Activated naive CD4-positive, alpha-beta T cell treated with anti-CD3 and anti-CD28 coated beads, Interleukin-2, amount 50 U/mL, for 72 hours (primary cell): ENCODE results near the gene CC2D2A. TPM values are rescaled to one million over a fixed set of nuclear protein-coding genes. Genes with fewer than 3 reads are reported as not detected.
"Not testable (repeated sequence)": the region's sequence is repeated elsewhere in the genome, so short reads cannot be mapped to it uniquely, and the experiment has no call there.

ENCODE experiments used
- ATAC-seq, 2 donors: fragments of 150-1000 bp; cut with Tn5 transposase; 2 replicates each; pipeline ENCODE4 v1.10.0; 2021; ENCODE audit warnings: mild to moderate bottlenecking in 2 of 2, moderate library complexity in 2 of 2
- DNase-seq, 2 donors: peaks; one replicate each; pipeline ENCODE4 v3.0.0; 2021 to 2022; ENCODE audit warnings: low spot score in 2 of 2
- H3K27ac Mint-ChIP-seq, 2 donors: one replicate each; pipeline ENCODE4 v1.8.0; 2022; ENCODE audit warnings: mild to moderate bottlenecking in 2 of 2, mixed read lengths in 2 of 2
- H3K36me3 Mint-ChIP-seq, 2 donors: one replicate each; pipeline ENCODE4 v1.8.0; 2022; ENCODE audit warnings: mixed read lengths in 2 of 2
- H3K9me3 Mint-ChIP-seq, 2 donors: one replicate each; pipeline ENCODE4 v1.8.0; 2022; ENCODE audit warnings: mixed read lengths in 2 of 2
- total RNA-seq, 2 donors: library from RNA; stranded (reverse); gene quantifications; one replicate each; pipeline ENCODE4 v1.2.3, GENCODE V29; 2022

Gene CC2D2A
- total RNA-seq, 2 donors from 2014 or later, result not detected

DNA sequence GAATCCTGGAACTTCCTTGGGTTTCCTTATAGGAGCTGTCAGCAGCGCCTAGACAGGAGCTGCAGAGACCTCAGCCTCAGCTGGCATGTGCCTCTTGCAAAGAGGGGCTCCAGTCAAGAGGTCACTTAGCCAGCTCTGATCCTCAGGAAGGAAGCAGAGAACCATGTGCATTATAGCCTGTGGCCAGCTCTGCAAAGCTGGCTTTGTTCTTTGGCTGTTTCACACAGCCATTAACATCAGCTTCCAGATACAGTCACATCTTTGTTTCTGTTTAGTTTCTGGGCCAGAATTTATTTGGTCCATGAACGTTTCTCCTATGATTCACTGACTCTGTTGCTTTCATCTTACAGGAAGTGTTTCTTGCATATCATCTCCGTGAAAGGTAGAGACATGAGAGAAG is 92.4 kb downstream of the CC2D2A start:
- DNase-seq (no peak), ATAC-seq (no peak)

DNA sequence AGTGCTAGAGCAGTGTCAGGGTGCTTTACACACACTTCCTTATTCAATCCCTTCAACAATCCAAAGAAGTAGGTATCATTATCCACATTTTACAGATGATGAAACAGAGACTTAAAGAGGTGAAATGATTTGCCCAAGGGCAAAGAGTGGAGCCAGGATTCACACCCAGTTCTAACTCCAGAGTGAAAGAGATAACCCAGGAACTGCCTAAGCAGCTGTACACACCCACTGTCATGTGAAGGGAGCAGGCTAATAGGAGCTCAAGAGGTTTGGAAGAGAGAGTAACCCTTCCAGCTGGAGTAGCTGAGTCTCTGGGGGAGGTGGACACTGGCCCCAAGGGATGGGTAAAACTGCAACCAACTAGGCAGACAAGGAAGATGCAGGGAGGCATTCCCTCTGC is 92.9 kb downstream of the CC2D2A start:
- peaks cover 0 to 6% of the 10 kb centered on the region in 2 donors for H3K36me3 Mint-ChIP-seq
- no peaks in the 10 kb centered on the region for H3K9me3 Mint-ChIP-seq
- H3K27ac Mint-ChIP-seq, result no peak overlapping the region
- no peak for DNase-seq
- no peak for ATAC-seq

More for the DNA sequence above, 92.4 kb downstream of the CC2D2A start:
- Mint-ChIP-seq H3K27ac (no peak overlapping the region), H3K9me3 (no peaks in the 10 kb centered on the region), H3K36me3 (peaks cover 0 to 6% of the 10 kb centered on the region in 2 donors)

DNA sequence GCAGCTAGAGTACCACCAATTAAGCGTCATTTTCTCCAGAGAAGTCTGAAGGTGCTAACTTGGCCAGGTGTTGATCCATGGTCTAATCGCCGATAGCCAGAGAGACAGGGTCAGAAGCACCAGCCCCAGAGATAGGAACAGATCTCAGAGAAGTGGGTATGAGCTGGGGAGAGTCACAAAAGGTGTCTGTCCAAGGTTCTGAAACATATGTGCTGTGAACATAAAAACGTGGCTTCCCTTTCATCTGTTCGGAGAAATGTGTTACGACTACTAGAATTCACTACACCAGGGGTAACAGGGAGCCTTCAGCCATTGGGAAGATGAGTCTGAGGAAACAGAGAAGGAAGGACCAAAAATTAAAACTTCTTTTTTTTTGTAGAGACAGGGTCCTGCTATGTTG is 94.2 kb downstream of the CC2D2A start:
- Mint-ChIP-seq H3K9me3 (no peaks in the 10 kb centered on the region), H3K27ac (no peak overlapping the region), H3K36me3 (peaks cover 0 to 13% of the 10 kb centered on the region in 2 donors)
- no peak for ATAC-seq
- DNase-seq, result no peak

DNA sequence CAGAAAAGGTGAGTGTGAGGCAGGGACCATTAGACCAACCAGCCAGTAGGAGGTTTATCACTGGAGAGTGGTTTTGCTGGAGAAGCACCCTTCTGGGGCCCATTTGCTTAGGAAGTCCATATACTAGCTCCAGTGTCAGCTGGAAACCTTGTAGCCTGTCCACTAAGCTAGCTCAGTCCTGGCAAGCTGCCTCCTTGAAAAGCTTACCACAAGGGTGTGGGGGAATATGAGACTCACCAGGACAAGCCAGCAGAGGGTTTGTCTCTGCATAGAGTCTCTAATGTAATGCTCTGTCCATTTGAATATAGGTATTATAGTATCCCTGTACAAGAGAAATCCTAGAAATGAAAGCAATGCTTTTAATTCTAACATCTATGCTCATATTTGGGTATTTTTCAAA is 99.1 kb downstream of the CC2D2A start:
- no peaks in the 10 kb centered on the region for H3K9me3 Mint-ChIP-seq
- ATAC-seq (no peak), DNase-seq (no peak)
- no peak overlapping the region for H3K27ac Mint-ChIP-seq
- peaks cover 0 to 20% of the 10 kb centered on the region in 2 donors for H3K36me3 Mint-ChIP-seq

DNA sequence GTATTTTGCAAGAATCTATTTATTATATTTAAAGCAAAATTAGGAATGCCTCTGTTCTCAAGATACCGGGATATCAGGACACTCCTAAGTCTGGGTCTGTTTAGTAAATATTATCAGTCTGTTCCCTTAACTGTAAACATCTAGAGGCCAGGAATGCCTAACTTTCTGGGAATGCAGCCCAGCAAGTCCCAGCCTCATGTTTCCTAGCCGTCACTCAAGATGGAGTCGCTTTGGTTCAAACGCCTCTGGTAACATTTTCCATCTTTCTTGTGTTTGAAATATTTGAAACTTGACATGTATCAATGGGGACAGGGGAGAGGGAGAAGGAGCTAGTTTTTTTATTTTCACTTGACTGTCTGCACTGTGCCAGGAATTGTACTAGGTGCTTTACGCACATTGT is 100.1 kb downstream of the CC2D2A start:
- DNase-seq, result no peak
- H3K36me3 Mint-ChIP-seq, result peaks cover 0 to 20% of the 10 kb centered on the region in 2 donors
- H3K9me3 Mint-ChIP-seq, result no peaks in the 10 kb centered on the region
- ATAC-seq, result no peak
- H3K27ac Mint-ChIP-seq, result no peak overlapping the region

DNA sequence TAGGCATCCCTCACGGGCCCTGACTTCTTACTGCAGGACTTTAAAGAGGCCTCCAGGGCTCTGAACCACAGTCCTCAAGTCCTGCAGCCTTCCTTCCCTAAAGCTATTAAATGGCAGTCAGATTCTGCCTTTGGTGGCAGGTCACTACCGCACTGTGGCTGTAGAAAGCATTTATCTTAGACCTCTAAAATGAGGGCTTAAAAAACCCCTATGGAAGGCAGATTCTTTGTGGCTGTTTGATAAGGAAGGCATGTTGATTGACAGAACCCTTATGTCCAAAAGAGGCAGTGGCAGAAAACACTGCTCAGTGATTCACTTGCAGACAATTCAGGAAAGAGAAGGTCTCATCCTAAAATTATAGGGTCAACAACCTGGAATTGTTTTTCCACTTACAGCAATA is 106.3 kb downstream of the CC2D2A start:
- Mint-ChIP-seq H3K36me3 (no peaks in the 10 kb centered on the region), H3K27ac (no peak overlapping the region), H3K9me3 (no peaks in the 10 kb centered on the region)
- ATAC-seq (no peak), DNase-seq (no peak)

DNA sequence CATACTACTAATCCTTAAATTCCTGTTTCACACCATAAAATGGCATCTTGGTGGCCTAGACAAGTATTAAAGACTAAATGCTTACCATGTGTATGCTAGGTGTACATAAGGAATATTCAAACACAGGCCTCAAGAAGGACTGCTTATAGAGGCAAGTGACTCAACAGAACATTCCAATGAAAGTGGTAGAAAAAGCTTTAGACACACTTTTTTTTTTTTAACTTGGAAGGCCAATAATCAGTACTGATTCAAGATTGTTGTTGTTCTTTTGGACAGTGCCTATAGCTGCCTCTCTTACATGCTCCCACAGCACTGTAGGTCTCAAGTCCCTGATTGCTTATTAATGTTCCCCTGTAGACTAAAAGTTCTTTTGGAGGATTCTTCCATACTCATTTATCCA is 107.8 kb downstream of the CC2D2A start:
- no peak overlapping the region for H3K27ac Mint-ChIP-seq

DNA sequence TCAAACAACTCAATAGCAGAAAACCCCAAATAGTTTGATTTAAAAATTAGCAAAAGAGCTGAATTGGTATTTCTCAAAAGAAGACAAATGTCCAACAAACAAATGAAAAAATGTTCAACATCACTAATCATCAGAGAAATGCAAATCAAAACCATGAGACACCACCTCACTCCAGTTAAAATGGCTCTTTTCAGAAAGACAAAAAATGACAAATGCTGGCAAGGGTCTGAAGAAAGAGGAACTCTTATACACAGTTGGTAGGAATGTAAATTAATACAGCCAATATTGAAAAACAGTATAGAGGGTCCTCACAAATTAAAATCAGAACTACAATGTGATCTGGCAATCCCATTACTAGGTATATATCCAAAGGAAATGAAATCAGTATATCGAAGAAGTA is 115.1 kb downstream of the CC2D2A start:
- no peak overlapping the region for H3K27ac Mint-ChIP-seq
- DNase-seq (no peak), ATAC-seq (no peak)
- H3K36me3 Mint-ChIP-seq, result no peaks in the 10 kb centered on the region
- H3K9me3 Mint-ChIP-seq, result no peaks in the 10 kb centered on the region

More for the DNA sequence above, 107.8 kb downstream of the CC2D2A start:
- DNase-seq, result no peak
- H3K36me3 Mint-ChIP-seq, result no peaks in the 10 kb centered on the region
- H3K9me3 Mint-ChIP-seq, result no peaks in the 10 kb centered on the region
- no peak for ATAC-seq

DNA sequence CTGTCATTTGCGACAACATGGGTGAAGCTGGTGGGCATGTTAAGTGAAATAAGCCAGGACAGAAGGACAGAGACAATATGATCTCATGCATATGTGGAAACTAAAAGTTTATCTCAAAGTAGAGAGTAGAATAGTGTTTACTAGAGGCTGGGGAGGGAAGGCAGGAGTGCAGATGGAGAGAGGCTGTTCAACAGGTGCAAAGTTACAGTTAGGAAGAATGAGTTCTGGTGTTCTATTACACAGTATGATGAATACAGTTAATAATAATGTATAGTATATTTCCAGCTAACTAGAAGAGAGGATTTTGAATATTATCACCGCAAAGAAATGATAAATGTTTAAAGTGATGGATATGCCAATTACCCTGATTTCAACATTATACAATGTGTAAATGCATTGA is 115.6 kb downstream of the CC2D2A start:
- no peak for DNase-seq
- no peak overlapping the region for H3K27ac Mint-ChIP-seq
- H3K9me3 Mint-ChIP-seq, result no peaks in the 10 kb centered on the region
- no peak for ATAC-seq
- no peaks in the 10 kb centered on the region for H3K36me3 Mint-ChIP-seq

- Mint-ChIP-seq H3K9me3 (no peaks in the 10 kb centered on the region), H3K36me3 (no peaks in the 10 kb centered on the region), H3K27ac (no peak overlapping the region)
- DNase-seq (no peak), ATAC-seq (no peak)
These were observed 116.4 kb downstream of the CC2D2A start for GRCh38 chr4:15586066-15586465.

DNA sequence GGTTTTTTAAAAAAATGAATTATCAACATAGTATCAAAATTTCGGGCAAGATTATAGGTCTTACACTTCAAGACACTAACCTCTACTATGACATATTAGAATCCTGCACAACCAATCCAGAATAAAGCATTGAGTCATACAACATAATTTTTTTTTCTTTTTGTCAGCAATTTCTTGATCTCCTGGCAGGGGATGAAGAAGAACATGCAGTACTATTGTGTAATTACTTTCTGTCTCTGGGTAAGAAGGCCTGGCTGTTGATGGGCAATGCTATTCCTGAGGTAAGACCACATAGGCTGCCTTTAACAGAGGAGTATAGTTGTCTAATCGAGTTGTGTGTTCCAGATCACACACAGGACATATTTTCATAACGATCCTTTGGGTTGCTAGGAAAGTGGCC is 118.0 kb downstream of the CC2D2A start:
- no peaks in the 10 kb centered on the region for H3K36me3 Mint-ChIP-seq
- DNase-seq (no peak), ATAC-seq (no peak)
- no peaks in the 10 kb centered on the region for H3K9me3 Mint-ChIP-seq
- no peak overlapping the region for H3K27ac Mint-ChIP-seq

DNA sequence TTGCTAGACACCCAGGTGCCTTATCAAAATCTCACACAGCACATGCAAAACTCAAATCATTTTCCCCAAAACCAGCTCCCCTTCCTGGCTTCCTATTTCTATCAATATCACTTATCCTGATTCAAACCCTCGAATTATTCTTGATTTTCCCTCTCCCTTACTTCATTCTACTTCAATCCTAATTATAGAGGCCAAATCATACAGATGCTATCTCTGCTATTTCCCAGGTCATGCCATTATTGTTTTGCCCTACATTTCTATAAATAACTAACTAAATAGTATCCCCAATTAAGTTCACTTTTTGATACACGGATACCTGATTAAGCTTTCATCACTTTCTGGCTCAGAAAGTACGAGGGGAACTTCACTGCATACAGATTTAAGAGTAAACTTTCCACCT is 123.1 kb downstream of the CC2D2A start:
- Mint-ChIP-seq H3K9me3 (no peaks in the 10 kb centered on the region), H3K36me3 (no peaks in the 10 kb centered on the region), H3K27ac (no peak overlapping the region)
- ATAC-seq, result no peak
- DNase-seq, result no peak

DNA sequence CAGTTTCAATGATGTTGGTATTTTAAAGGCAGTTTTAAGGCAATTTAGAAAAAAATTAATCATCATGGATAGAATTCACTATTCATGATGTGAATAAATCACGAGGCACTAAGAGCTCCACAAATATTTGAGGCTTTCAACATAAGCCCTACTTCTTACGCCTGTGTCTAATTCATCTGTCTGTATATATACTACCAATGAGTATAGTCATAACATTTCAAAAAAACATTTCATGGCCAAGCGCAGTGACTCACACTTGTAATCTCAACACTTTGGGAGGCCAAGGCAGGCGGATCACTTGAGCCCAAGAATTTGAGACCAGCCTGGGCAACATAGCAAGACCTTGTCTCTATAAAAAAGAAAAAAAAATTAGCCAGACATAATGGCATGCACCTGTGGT is 129.0 kb downstream of the CC2D2A start:
- Mint-ChIP-seq H3K9me3 (no peaks in the 10 kb centered on the region), H3K36me3 (peaks cover 2 to 9% of the 10 kb centered on the region in 2 donors), H3K27ac (no peak overlapping the region)
- DNase-seq (no peak), ATAC-seq (no peak)

DNA sequence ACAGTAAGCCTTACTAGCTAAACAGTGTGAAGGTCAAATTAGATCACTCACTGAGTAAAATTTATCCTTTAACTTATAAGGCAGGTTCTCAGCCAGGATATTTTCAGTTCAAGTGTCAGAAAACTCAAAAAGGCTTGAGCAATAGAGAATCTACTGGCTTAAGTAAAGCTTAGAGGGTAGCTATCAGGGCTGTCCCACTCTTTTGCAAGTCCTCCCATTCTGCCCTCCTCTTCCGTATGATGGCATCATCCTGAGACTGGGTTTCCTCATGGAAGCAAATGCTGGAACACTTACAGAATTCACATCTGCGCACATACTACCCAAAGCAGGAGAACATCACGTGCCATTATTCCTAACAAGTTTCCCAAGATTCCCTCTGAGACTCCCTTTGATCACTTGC is 130.5 kb downstream of the CC2D2A start:
- Mint-ChIP-seq H3K27ac (no peak overlapping the region), H3K36me3 (peaks cover 12 to 22% of the 10 kb centered on the region in 2 donors), H3K9me3 (no peaks in the 10 kb centered on the region)
- ATAC-seq, result no peak
- no peak for DNase-seq

- H3K27ac Mint-ChIP-seq, result no peak overlapping the region
- peaks cover 16 to 29% of the 10 kb centered on the region in 2 donors for H3K36me3 Mint-ChIP-seq
- ATAC-seq (no peak), DNase-seq (no peak)
- H3K9me3 Mint-ChIP-seq, result no peaks in the 10 kb centered on the region
These were observed 132.2 kb downstream of the CC2D2A start for GRCh38 chr4:15601862-15602261.

GRCh38 chr4:15605537-15605936 is 135.9 kb downstream of the CC2D2A start:
- H3K9me3 Mint-ChIP-seq, result no peaks in the 10 kb centered on the region
- DNase-seq (no peak), ATAC-seq (no peak)
- peaks cover 16 to 29% of the 10 kb centered on the region in 2 donors for H3K36me3 Mint-ChIP-seq
- H3K27ac Mint-ChIP-seq, result no peak overlapping the region

DNA sequence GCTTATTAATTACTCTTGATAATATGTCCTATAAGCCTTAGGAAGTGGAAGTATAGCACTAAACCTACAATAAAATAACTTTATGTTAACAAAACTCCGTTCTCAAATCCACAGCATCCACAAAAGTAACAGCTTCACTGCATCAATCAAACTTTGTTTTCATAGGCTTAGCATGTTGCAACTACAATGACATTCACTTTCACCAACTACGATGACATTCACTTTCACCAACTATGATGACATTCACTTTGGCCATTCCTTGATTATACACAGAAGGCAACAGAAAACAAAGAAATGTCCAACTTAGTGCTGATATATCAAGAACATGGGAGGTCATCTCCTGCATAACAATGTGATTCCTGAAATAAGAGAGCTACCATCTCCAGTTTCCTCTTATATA is 141.2 kb downstream of the CC2D2A start:
- DNase-seq, result no peak
- Mint-ChIP-seq H3K27ac (no peak overlapping the region), H3K36me3 (peaks cover 5 to 18% of the 10 kb centered on the region in 2 donors), H3K9me3 (no peaks in the 10 kb centered on the region)
- ATAC-seq, result no peak

DNA sequence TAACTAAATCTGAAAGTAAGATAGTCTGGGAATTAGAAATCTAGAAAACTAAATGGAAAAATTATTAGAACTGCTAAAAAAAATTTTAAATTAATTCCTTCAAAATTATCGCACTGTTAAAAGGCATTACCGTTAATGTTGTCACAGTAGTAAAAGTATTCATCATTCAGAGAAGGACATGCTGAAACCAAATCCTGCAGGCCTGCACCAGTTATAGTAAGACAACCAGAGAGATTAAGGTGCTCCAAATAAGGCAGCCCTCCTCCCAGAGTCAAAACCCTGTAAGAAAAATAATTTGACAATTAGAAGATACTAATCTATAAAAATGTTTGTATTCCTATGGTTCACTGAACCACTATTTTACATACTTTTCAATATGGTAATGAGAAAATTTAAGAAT is 142.5 kb downstream of the CC2D2A start:
- Mint-ChIP-seq H3K27ac (no peak overlapping the region), H3K36me3 (peaks cover 13 to 31% of the 10 kb centered on the region in 2 donors), H3K9me3 (peaks cover 0 to 6% of the 10 kb centered on the region in 2 donors)
- no peak for ATAC-seq
- no peak for DNase-seq

DNA sequence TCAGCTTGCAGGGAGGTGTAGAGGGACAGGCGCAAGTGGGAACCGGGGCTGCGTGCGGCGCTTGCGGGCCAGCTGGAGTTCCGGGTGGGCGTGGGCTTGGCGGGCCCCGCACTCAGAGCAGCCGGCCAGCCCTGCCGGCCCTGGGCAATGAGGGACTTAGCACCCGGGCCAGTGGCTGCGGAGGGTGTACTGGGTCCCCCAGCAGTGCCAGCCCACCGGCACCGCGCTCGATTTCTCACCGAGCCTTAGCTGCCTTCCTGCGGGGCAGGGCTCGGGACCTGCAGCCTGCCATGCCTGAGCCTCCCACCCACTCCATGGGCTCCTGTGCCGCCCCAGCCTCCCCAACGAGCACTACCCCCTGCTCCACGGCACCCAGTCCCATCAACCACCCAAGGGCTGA is 145.2 kb downstream of the CC2D2A start:
- H3K27ac Mint-ChIP-seq, ATAC-seq, DNase-seq: not testable (repeated sequence)
- H3K36me3 Mint-ChIP-seq, result peaks cover 21 to 56% of the 10 kb centered on the region in 2 donors
- H3K9me3 Mint-ChIP-seq, result peaks cover 5 to 15% of the 10 kb centered on the region in 2 donors
